Ovary (tissue), 9 donors: ENCODE data around the gene SYVN1. TPM values are rescaled to one million over a fixed set of nuclear protein-coding genes. Genes with fewer than 3 reads are reported as not detected.

ENCODE experiments used
- DNase-seq, 5 donors: peaks; one replicate each; pipeline ENCODE4 v3.0.0-alpha.2; 2019 to 2020
- H3K27ac ChIP-seq, 2 donors: fragments of 200-600 bp; one replicate each; pipeline versions ENCODE4 v1.5.1 to v1.8.0; 2019 to 2022
- H3K27me3 ChIP-seq: fragments of 200-600 bp; one replicate; pipeline ENCODE4 v1.8.0; 2022
- H3K36me3 ChIP-seq: fragments of 200-600 bp; sonication (generic); one replicate; pipeline ENCODE4 v1.5.1; 2019
- H3K4me1 ChIP-seq: one replicate; pipeline ENCODE4 v1.8.1; 2013; ENCODE audit warnings: mild to moderate bottlenecking, moderate library complexity; ENCODE audit not compliant: insufficient read depth
- H3K4me3 ChIP-seq: fragments of 200-600 bp; sonication (generic); one replicate; pipeline ENCODE4 v1.5.1; 2017
- H3K9me3 ChIP-seq, 2 donors: fragments of 200-600 bp in 1 of 2; sonication (generic) in 1 of 2; one replicate each; pipeline versions ENCODE4 v1.5.1 to v1.8.1; 2013 to 2019; ENCODE audit warnings: mild to moderate bottlenecking in 1 of 2, moderate library complexity in 1 of 2
- EP300 ChIP-seq: sonication (generic); formaldehyde crosslinking; IDR thresholded peaks from one replicate; pipeline ENCODE4 v1.6.1; 2017; ENCODE audit warnings: antibody characterized with exemption
- POLR2A ChIP-seq: fragments of 450-650 bp; IDR thresholded peaks from one replicate; pipeline ENCODE4 v1.6.1; 2017; ENCODE audit warnings: antibody characterized with exemption, mild to moderate bottlenecking, moderate library complexity
- WGBS, 3 donors: extraction: QIAGEN DNeasy Blood & Tissue Kit in 1 of 3; methylation state at CpG; one replicate each; pipeline versions ENCODE4 v1.1.5 to v1.1.7; 2013 to 2017; 5-methylcytosine and 5-hydroxymethylcytosine counted together
- intact Hi-C, 4 donors: fragments of 100-400 bp; cut with DNase I; formaldehyde crosslinking; loops; one replicate each; pipeline versions ENCODE4 v1.11.0 to v1.15.1; 2022 to 2023
- polyA plus RNA-seq, 2 donors: library from polyadenylated mRNA; stranded (reverse); fragments of 200-250 nt in 1 of 2; fragments of 350-450 nt in 1 of 2; fragmentation: Illumina TruSeq in 1 of 2; extraction: RNeasy Lipid Tissue Mini Kit (QIAGEN cat#74804) in 1 of 2; gene quantifications; one replicate each; pipeline ENCODE4 v1.2.3, GENCODE V29; 2013 to 2014
- total RNA-seq, 7 donors: library from RNA; depleted of rRNA in 2 of 7; stranded (reverse); fragments of >200 nt in 2 of 7; fragmentation: NEBNext Ultra II Directional in 3 of 7; extraction: Animal tissue kit (Norgen Biotek cat#: 25700) in 3 of 7; gene quantifications; one replicate each; pipeline versions ENCODE4 v1.1.0 to v1.2.4, GENCODE V29; 2016 to 2023
- TF ChIP-seq, protein P1 (sequence below), 3 donors: fragments of 450-650 bp in 2 of 3; fragments of 200-600 bp in 1 of 3; IDR thresholded peaks; one replicate each; pipeline versions ENCODE4 v1.5.1 to v1.8.0; 2016 to 2022; ENCODE audit warnings: antibody characterized with exemption in 3 of 3, mild to moderate bottlenecking in 1 of 3
- donor health status: DM: no; HTN: no; CAD: no; lungs with moderate emphysema.
- donor health status: DM: no; HTN: no; CAD: no.
- donor health status: Bipolar disorder and iron deficiency.
- donor health status: DM: yes; HTN: yes; CAD: no.
- donor health status: DM: no; HTN: no; CAD: no.
- donor health status: DM: yes; HTN: yes; CAD: no.

The SYVN1 gene
- total and polyA plus RNA-seq, 9 donors, result 21.1 to 73.0 (median 53.3) TPM

DNA sequence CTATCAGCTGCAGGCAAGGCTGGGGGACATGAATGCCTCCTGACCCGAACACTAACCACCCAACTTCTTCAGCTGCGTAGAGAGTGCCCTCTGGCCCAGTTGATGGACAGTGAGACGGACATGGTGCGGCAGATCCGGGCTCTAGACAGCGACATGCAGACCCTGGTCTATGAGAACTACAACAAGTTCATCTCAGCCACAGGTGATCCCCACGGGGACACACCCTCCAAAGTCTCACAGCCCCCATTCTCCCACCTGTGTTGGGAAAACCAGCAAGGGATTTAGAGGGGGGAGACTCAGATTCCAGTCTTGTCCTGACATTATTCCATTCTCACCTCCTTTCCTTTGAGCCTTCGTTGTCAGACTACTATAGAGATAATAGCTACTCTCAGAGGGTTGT, 37.4 kb downstream of the SYVN1 start:
- 22 to 42% (median 25%) methylated on average over 8 of the region's 8 CpGs for WGBS, 3 donors
- intact Hi-C loops, result loop anchor here in 2 of 4 donors (5.0 kb wide), 3 partner anchors 70 to 85 kb away; partner anchors contain the start of genes ARL2 (in 1 of the 2) and SNX15 (in 1 of the 2)
- peak overlapping the region; percentile 60 to 86 for H3K27ac ChIP-seq

DNA sequence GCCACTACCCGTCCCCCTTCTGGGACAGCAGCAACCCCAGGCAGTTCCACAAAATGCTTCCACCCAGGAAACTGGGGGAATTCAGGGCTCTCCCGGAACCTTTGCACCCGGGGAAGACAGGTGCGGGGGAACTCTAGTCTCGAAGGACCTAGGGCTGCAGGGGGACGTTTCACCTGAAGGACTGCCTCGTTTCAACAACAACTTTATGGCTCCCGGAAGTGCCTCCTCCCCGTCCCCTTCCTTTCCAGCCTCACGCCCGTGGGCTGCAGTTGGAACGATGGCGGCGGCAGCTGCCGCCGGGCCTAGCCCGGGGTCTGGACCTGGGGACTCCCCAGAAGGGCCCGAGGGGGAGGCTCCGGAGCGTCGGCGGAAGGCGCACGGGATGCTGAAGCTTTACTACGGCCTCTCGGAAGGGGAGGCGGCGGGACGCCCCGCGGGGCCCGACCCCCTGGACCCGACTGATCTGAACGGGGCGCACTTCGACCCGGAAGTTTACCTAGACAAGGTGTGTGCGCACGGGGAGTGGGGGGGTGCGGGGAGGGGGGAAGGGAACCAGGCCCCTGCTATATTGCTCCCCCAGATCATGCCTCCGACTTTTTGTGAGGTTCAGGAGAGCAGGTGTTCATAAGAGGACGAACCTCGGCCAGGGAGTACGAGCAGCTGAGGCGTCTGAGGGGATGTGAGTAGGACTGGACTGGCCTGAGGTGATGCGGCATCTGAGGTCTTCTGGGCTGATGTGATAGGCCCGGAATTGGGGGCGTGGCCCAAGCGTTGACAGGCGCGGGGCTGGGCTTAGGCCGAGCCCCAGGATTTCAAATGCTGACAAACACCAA, 38.1 kb downstream of the SYVN1 start, which contains the start of gene VPS51:
Gene VPS51, plus strand, starts transcription at position 241 of the 833 bp plus-strand sequence. Its CDS starts 37 bp downstream, at position 278.
- TF ChIP-seq POLR2A, result peak; percentile 78
- no peak for TF ChIP-seq EP300
- TF ChIP-seq, protein P1, sequence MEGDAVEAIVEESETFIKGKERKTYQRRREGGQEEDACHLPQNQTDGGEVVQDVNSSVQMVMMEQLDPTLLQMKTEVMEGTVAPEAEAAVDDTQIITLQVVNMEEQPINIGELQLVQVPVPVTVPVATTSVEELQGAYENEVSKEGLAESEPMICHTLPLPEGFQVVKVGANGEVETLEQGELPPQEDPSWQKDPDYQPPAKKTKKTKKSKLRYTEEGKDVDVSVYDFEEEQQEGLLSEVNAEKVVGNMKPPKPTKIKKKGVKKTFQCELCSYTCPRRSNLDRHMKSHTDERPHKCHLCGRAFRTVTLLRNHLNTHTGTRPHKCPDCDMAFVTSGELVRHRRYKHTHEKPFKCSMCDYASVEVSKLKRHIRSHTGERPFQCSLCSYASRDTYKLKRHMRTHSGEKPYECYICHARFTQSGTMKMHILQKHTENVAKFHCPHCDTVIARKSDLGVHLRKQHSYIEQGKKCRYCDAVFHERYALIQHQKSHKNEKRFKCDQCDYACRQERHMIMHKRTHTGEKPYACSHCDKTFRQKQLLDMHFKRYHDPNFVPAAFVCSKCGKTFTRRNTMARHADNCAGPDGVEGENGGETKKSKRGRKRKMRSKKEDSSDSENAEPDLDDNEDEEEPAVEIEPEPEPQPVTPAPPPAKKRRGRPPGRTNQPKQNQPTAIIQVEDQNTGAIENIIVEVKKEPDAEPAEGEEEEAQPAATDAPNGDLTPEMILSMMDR (IDR thresholded peaks at IDR 0.05), result peak in 1 of 3 donors; percentile 50
- WGBS, 3 donors, result 0% methylated on average over 48 to 52 of the region's 52 CpGs
- H3K4me3 ChIP-seq, result peak within 1 kb of the TSS; percentile 91
- intact Hi-C loops, result loop anchor here in 2 of 4 donors (5.0 kb wide), 3 partner anchors 69 to 84 kb away; partner anchors contain the start of genes ARL2 (in 1 of the 2) and SNX15 (in 1 of the 2)
- DNase-seq, result peak; percentile 84 to 90 (median 88)
- H3K4me1 ChIP-seq, result peaks cover 8% of the 10 kb centered on the region
- no peaks in the 10 kb centered on the region for H3K9me3 ChIP-seq
- H3K27me3 ChIP-seq, result no peaks in the 10 kb centered on the region
- H3K36me3 ChIP-seq, result no peaks in the 10 kb centered on the region
- peak within 1 kb of the TSS; percentile 60 to 86 for H3K27ac ChIP-seq

More for the DNA sequence above, 37.4 kb downstream of the SYVN1 start:
- no peaks in the 10 kb centered on the region for H3K36me3 ChIP-seq
- H3K4me1 ChIP-seq, result peaks cover 11% of the 10 kb centered on the region
- H3K9me3 ChIP-seq, result no peaks in the 10 kb centered on the region
- TF ChIP-seq, protein P1 (IDR thresholded peaks at IDR 0.05), result no peak
- no peak for TF ChIP-seq POLR2A
- TF ChIP-seq EP300, result no peak
- no peak for DNase-seq
- H3K27me3 ChIP-seq, result no peaks in the 10 kb centered on the region
- peak overlapping the region; percentile 91 for H3K4me3 ChIP-seq

DNA sequence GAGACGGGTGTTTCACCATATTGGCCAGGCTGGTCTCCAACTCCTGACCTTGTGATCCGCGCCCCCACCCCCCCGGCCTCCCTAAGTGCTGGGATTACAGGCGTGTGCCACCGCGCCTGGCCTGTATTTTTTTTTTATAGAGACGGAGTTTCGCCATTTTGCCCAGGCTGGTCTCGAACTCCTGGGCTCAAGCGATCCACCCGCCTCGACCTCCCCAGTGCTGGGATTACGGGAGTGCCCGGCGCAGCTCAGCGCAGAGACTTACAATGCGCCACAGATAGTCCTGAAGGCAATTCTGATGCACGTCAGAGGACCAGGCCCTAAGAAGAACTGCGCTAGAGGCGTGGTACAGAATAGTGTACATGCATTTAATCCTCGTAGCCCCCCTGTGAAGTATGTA, 38.9 kb downstream of the SYVN1 start:
- Histone ChIP-seq H3K9me3 (no peaks in the 10 kb centered on the region), H3K4me1 (peaks cover 8% of the 10 kb centered on the region), H3K36me3 (no peaks in the 10 kb centered on the region), H3K27ac (peak overlapping the region; percentile 60 to 86), H3K4me3 (no peak overlapping the region), H3K27me3 (no peaks in the 10 kb centered on the region)
- DNase-seq, result peak in 2 of 5 donors; percentile 46 to 49
- TF ChIP-seq EP300 (no peak), POLR2A (no peak)
- TF ChIP-seq, protein P1 (IDR thresholded peaks at IDR 0.05), result no peak
- WGBS, 3 donors, result 68 to 79% (median 70%) methylated on average over 22 of the region's 22 CpGs
- intact Hi-C loops, result loop anchor here in 2 of 4 donors (5.0 kb wide), 3 partner anchors 68 to 83 kb away; partner anchors contain the start of genes ARL2 (in 1 of the 2) and SNX15 (in 1 of the 2)

DNA sequence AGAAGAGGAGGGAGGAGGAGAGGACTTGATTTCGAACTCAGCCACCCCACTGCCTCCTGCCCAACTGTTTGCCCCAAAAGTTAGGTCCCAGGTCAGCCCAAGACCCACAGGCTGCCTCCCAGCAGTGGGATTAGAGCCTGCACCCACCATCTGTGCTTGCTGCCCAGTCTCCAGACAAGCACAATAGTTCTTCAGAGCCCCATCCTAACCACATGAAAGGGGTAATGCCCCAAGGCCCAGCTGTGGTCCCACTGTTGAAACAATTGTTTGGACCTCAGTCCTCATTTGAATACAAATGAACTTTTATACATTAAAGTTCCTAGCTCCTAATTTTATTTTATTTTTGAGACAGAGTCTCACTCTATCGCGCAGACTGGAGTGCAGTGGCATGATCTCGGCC, 43.7 kb downstream of the SYVN1 start:
- Histone ChIP-seq H3K4me1 (no peaks in the 10 kb centered on the region), H3K27me3 (no peaks in the 10 kb centered on the region), H3K4me3 (no peak overlapping the region), H3K36me3 (no peaks in the 10 kb centered on the region), H3K9me3 (no peaks in the 10 kb centered on the region), H3K27ac (no peak overlapping the region)
- DNase-seq, result no peak
- intact Hi-C loops, result no loop called here
- no peak for TF ChIP-seq EP300
- no peak for TF ChIP-seq POLR2A
- TF ChIP-seq, protein P1 (IDR thresholded peaks at IDR 0.05), result no peak
- WGBS, 3 donors, result 90 to 93% (median 91%) methylated on average over 4 of the region's 4 CpGs
